Endothelial cell of umbilical vein (primary cell): ENCODE data around the gene POLR3B. TPM values are rescaled to one million over a fixed set of nuclear protein-coding genes. Genes with fewer than 3 reads are reported as not detected.

Experiments used
- BruUV-seq: library from RNA; stranded (reverse); fragments of 400-500 nt; replicated peaks from 2 replicates; lab custom pipeline; 2021; lab: Mats Ljungman, UMichigan
- CTCF ChIA-PET: fragments of 300-600, 350-600 bp; sonication (Branson Sonifier 250); formaldehyde crosslinking; loops from one replicate; lab custom pipeline; 2021; ENCODE audit warnings: antibody characterized with exemption, inconsistent platforms; lab: Charles Lee
- POLR2A ChIA-PET: fragments of 300-600, 350-600 bp; sonication (Branson Sonifier 250); formaldehyde crosslinking; loops from one replicate; lab custom pipeline; 2021; ENCODE audit warnings: antibody characterized with exemption, inconsistent platforms; lab: Charles Lee
- DNase-seq: peaks from one replicate; pipeline ENCODE4 v3.0.0-alpha.2; 2011; ENCODE audit warnings: low read depth, low spot score
- FAIRE-seq: peaks from 2 replicates; lab custom pipeline; 2011; peaks lifted over from hg19 to GRCh38; lab: Jason Lieb, UNC
- H2AFZ ChIP-seq: 2 replicates; pipeline ENCODE4 v1.6.0; 2012; ENCODE audit warnings: low read depth, low read length, control low read depth, inconsistent platforms
- H3K27ac ChIP-seq: 2 replicates; pipeline ENCODE4 v1.5.1; 2011; ENCODE audit warnings: low read depth, mild to moderate bottlenecking, control low read depth, low read length, moderate library complexity; ENCODE audit not compliant: insufficient read depth
- H3K27me3 ChIP-seq, 2 experiments: 2 replicates each; pipeline versions ENCODE4 v1.6.0 to v1.6.1; 2011; ENCODE audit warnings: low read length in 2 of 2, mixed read lengths in 1 of 2; ENCODE audit not compliant: control insufficient read depth in 2 of 2, insufficient read depth in 2 of 2
- H3K36me3 ChIP-seq, 2 experiments: 2 replicates in 1 of 2; 3 replicates in 1 of 2; pipeline ENCODE4 v1.5.1; 2011; ENCODE audit warnings: low read length in 2 of 2, mild to moderate bottlenecking in 1 of 2, moderate library complexity in 1 of 2; ENCODE audit not compliant: control insufficient read depth in 2 of 2, insufficient read depth in 2 of 2; ENCODE audit errors: extremely low read depth in 1 of 2
- H3K4me1 ChIP-seq: 3 replicates; pipeline ENCODE4 v1.5.1; 2011; ENCODE audit warnings: mild to moderate bottlenecking, low read length; ENCODE audit not compliant: control insufficient read depth, insufficient read depth; ENCODE audit errors: extremely low read depth
- H3K4me2 ChIP-seq: 2 replicates; pipeline ENCODE4 v1.6.1; 2011; ENCODE audit warnings: low read length, control low read depth, mixed read lengths; ENCODE audit not compliant: insufficient read depth
- H3K4me3 ChIP-seq, 3 experiments: fragments of 200-600 bp in 1 of 3; sonication (generic), shearing (Covaris generic) in 1 of 3; replicated peaks in 1 of 3; 2 replicates each; pipeline ENCODE4 v1.5.1; 2011 to 2016; ENCODE audit warnings: control low read depth in 3 of 3, low read length in 3 of 3, mild to moderate bottlenecking in 2 of 3, inconsistent platforms in 1 of 3, low read depth in 1 of 3, moderate library complexity in 1 of 3; ENCODE audit not compliant: insufficient read depth in 1 of 3
- H3K79me2 ChIP-seq: 2 replicates; pipeline ENCODE4 v1.6.0; 2012; ENCODE audit warnings: low read length, inconsistent platforms; ENCODE audit not compliant: control insufficient read depth, insufficient read depth
- H3K9ac ChIP-seq: replicated peaks from 2 replicates; pipeline ENCODE3; 2011; ENCODE audit warnings: low read length, control low read depth; ENCODE audit not compliant: insufficient read depth; ENCODE audit errors: extremely low read depth
- H3K9me1 ChIP-seq: replicated peaks from 3 replicates; pipeline ENCODE4 v1.6.0; 2011; ENCODE audit warnings: mild to moderate bottlenecking, low read length; ENCODE audit not compliant: control insufficient read depth, insufficient read depth; ENCODE audit errors: extremely low read depth
- H3K9me3 ChIP-seq: replicated peaks from 2 replicates; pipeline ENCODE4 v1.5.1; 2012; ENCODE audit warnings: low read length, inconsistent platforms; ENCODE audit not compliant: control insufficient read depth, insufficient read depth
- H4K20me1 ChIP-seq: replicated peaks from 2 replicates; pipeline ENCODE3; 2011; ENCODE audit warnings: mild to moderate bottlenecking, low read length; ENCODE audit not compliant: control insufficient read depth, insufficient read depth; ENCODE audit errors: extremely low read depth
- EZH2 ChIP-seq: IDR thresholded peaks from 2 replicates; pipeline ENCODE4 v1.6.1; 2012; ENCODE audit warnings: borderline replicate concordance, low read depth, mild to moderate bottlenecking, moderate library complexity, low read length, inconsistent platforms; ENCODE audit not compliant: severe bottlenecking
- FOS ChIP-seq: IDR thresholded peaks from 2 replicates; pipeline ENCODE4 v1.6.1; 2011; ENCODE audit warnings: mild to moderate bottlenecking, low read length, moderate library complexity, borderline replicate concordance; ENCODE audit not compliant: insufficient read depth
- GATA2 ChIP-seq: IDR thresholded peaks from 2 replicates; pipeline ENCODE4 v1.7.0; 2011; ENCODE audit warnings: low read depth, mild to moderate bottlenecking, moderate library complexity, mixed read lengths, low read length; ENCODE audit not compliant: insufficient read length, insufficient read depth
- JUN ChIP-seq: IDR thresholded peaks from 2 replicates; pipeline ENCODE4 v1.6.1; 2011; ENCODE audit warnings: borderline replicate concordance, low read depth; ENCODE audit not compliant: insufficient read length, insufficient read depth
- MYC ChIP-seq: IDR thresholded peaks from one replicate; pipeline ENCODE4 v1.6.1; 2011; ENCODE audit warnings: mild to moderate bottlenecking, low read depth, low read length
- POLR2A ChIP-seq: IDR thresholded peaks from 2 replicates; pipeline ENCODE4 v1.6.1; 2012; ENCODE audit warnings: low read depth, mild to moderate bottlenecking, control low read depth, low read length
- POLR2AphosphoS5 ChIP-seq: IDR thresholded peaks from 2 replicates; pipeline ENCODE4 v1.6.1; 2012; ENCODE audit warnings: low read depth, mild to moderate bottlenecking, control low read depth, low read length, moderate library complexity; ENCODE audit not compliant: insufficient read depth
- dilution Hi-C: fragments of 300-500 bp; cut with MboI; formaldehyde crosslinking; loops from one replicate; pipeline ENCODE4 v1.15.0; 2019; ENCODE audit warnings: low sequenced_read_pairs; ENCODE audit not compliant: extremely low pct_ligation_motif_present
- intact Hi-C: fragments of 100-400 bp; cut with micrococcal nuclease; formaldehyde crosslinking; loops from one replicate; pipeline ENCODE4 v1.10.0; 2022
- polyA plus RNA-seq, 4 experiments: library from polyadenylated mRNA; depleted of rRNA in 3 of 4; stranded (reverse) in 3 of 4; unstranded in 1 of 4; fragments of >200 nt; gene quantifications; 2 replicates each; pipeline versions ENCODE4 v1.2.1 to v1.2.3, GENCODE V29; 2011 to 2012; ENCODE audit warnings: missing spikeins in 1 of 4
- total RNA-seq: library from RNA; stranded (reverse); gene quantifications from 2 replicates; pipeline ENCODE4 v1.2.3, GENCODE V29; 2021
- TF ChIP-seq, protein P1 (sequence below): IDR thresholded peaks from 2 replicates; pipeline ENCODE4 v1.6.1; 2011; ENCODE audit not compliant: insufficient read depth, insufficient read length
- TF ChIP-seq, protein P2 (sequence below), 2 donors: IDR thresholded peaks; 1 replicate in 1 of 2; 2 replicates in 1 of 2; pipeline ENCODE4 v1.5.1; 2011; ENCODE audit warnings: low read length in 2 of 2, mild to moderate bottlenecking in 2 of 2, moderate library complexity in 2 of 2, control low read depth in 1 of 2, inconsistent platforms in 1 of 2, low read depth in 1 of 2; ENCODE audit not compliant: insufficient read depth in 1 of 2; ENCODE audit errors: extremely low read depth in 1 of 2

POLR3B gene
- total and polyA plus RNA-seq, 2 donors (not counting 3 experiments of a cell fraction or from before 2014, with no cell fraction given) = 6.0 to 12.3 TPM

DNA sequence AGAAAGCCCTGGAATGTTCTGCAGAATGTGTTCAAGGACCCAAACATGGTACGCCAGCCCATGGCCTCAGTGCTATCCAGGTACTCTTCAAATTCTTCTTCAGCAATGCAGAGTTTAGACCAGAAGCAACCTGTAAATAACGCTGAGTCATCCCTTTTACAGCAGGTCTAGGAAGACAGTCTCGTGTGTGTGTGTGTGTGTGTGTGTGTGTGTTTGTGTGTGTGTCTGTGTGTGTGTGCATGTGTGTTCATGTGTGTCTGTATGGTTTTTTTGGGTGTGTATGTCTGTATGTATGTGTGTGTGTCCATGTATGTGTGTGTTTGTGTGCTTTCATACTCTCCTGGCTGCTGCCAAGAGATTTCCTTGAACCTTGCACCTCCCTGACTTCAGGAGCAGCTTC, 165.2 kb downstream of the POLR3B start:
- Histone ChIP-seq H3K9ac (no peak overlapping the region), H2AFZ (no peak overlapping the region), H3K4me3 (no peak overlapping the region), H4K20me1 (no peaks in the 10 kb centered on the region), H3K27ac (no peak overlapping the region), H3K9me3 (no peaks in the 10 kb centered on the region), H3K79me2 (no peaks in the 10 kb centered on the region), H3K36me3 (no peaks in the 10 kb centered on the region), H3K27me3 (no peaks in the 10 kb centered on the region), H3K4me2 (no peak overlapping the region), H3K4me1 (peaks cover 7% of the 10 kb centered on the region), H3K9me1 (no peaks in the 10 kb centered on the region)
- TF ChIP-seq FOS (no peak), POLR2A (no peak), GATA2 (no peak), POLR2AphosphoS5 (no peak), EZH2 (no peak), MYC (no peak), JUN (no peak)
- TF ChIP-seq, protein P1, sequence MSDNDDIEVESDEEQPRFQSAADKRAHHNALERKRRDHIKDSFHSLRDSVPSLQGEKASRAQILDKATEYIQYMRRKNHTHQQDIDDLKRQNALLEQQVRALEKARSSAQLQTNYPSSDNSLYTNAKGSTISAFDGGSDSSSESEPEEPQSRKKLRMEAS = no peak
- TF ChIP-seq, protein P2, sequence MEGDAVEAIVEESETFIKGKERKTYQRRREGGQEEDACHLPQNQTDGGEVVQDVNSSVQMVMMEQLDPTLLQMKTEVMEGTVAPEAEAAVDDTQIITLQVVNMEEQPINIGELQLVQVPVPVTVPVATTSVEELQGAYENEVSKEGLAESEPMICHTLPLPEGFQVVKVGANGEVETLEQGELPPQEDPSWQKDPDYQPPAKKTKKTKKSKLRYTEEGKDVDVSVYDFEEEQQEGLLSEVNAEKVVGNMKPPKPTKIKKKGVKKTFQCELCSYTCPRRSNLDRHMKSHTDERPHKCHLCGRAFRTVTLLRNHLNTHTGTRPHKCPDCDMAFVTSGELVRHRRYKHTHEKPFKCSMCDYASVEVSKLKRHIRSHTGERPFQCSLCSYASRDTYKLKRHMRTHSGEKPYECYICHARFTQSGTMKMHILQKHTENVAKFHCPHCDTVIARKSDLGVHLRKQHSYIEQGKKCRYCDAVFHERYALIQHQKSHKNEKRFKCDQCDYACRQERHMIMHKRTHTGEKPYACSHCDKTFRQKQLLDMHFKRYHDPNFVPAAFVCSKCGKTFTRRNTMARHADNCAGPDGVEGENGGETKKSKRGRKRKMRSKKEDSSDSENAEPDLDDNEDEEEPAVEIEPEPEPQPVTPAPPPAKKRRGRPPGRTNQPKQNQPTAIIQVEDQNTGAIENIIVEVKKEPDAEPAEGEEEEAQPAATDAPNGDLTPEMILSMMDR (IDR thresholded peaks at IDR 0.05; ENCODE audit: extremely low read depth in 1 of 2, insufficient read depth in 1 of 2, low read depth in 1 of 2, low read length in 2 of 2) = no peak
- dilution Hi-C loops (no loop called here), intact Hi-C loops (no loop called here)
- no peak for FAIRE-seq
- CTCF ChIA-PET = no interaction called here
- POLR2A ChIA-PET = no interaction called here
- no peak for DNase-seq
- BruUV-seq = no TSS peak
